HepG2 (cell line): ENCODE results near the gene ANO6. TPM values are rescaled to one million over a fixed set of nuclear protein-coding genes. Genes with fewer than 3 reads are reported as not detected.

Experiments
- ATAC-seq: fragments of 200-7000 bp; cut with Tn5 transposase; 3 replicates; pipeline ENCODE4 v1.9.1; 2020; ENCODE audit warnings: mild to moderate bottlenecking, moderate library complexity
- BruUV-seq: library from RNA; stranded (reverse); fragments of 400-500 nt; replicated peaks from 2 replicates; lab custom pipeline; 2021; lab: Mats Ljungman, UMichigan
- CTCF ChIA-PET: fragments of 300-600 bp; formaldehyde crosslinking; extraction: SDS; loops from one replicate; lab custom pipeline; 2021; ENCODE audit warnings: low total read pairs, inconsistent platforms, low intra/inter-chr PET ratio; lab: Yijun Ruan, JAX
- POLR2A ChIA-PET: fragments of 350-600 bp; sonication (Branson Sonifier 250); formaldehyde crosslinking; loops from one replicate; lab custom pipeline; 2020; ENCODE audit warnings: antibody characterized with exemption, inconsistent platforms; lab: Yijun Ruan, JAX
- DNase-seq: peaks from one replicate; pipeline ENCODE4 v3.0.0-alpha.2; 2015; ENCODE audit warnings: low spot score
- FAIRE-seq: peaks from 3 replicates; lab custom pipeline; 2011; peaks lifted over from hg19 to GRCh38; lab: Jason Lieb, UNC
- H2AFZ ChIP-seq: one replicate; pipeline ENCODE4 v1.6.1; 2011; ENCODE audit warnings: low read length, inconsistent platforms
- H3K27ac ChIP-seq: fragments of 300-600 bp; 3 replicates; pipeline ENCODE4 v1.8.0; 2011; ENCODE audit warnings: mixed run types, mild to moderate bottlenecking, mixed read lengths, low read length, inconsistent platforms; ENCODE audit not compliant: insufficient read depth; ENCODE audit errors: extremely low read length
- H3K27me3 ChIP-seq, 2 experiments: fragments of 200-600 bp in 1 of 2; 2 replicates in 1 of 2; 3 replicates in 1 of 2; pipeline versions ENCODE4 v1.6.0 to v1.8.0; 2011; ENCODE audit warnings: low read length in 2 of 2, mild to moderate bottlenecking in 2 of 2, moderate library complexity in 2 of 2, inconsistent platforms in 1 of 2; ENCODE audit not compliant: insufficient read depth in 2 of 2, control insufficient read depth in 1 of 2
- H3K36me3 ChIP-seq, 2 experiments: fragments of 200-600 bp in 1 of 2; replicated peaks in 1 of 2; 2 replicates in 1 of 2; 3 replicates in 1 of 2; pipeline versions ENCODE4 v1.5.1 to v1.8.0; 2011; ENCODE audit warnings: low read length in 2 of 2, inconsistent platforms in 1 of 2; ENCODE audit not compliant: insufficient read depth in 2 of 2, control insufficient read depth in 1 of 2
- H3K4me1 ChIP-seq: 2 replicates; pipeline ENCODE4 v1.5.1; 2012; ENCODE audit warnings: low read length, inconsistent platforms; ENCODE audit not compliant: insufficient read depth
- H3K4me2 ChIP-seq: 2 replicates; pipeline ENCODE4 v1.6.0; 2011; ENCODE audit warnings: low read depth, low read length, inconsistent platforms
- H3K4me3 ChIP-seq, 3 experiments: fragments of 200-600 bp in 1 of 3; sonication (generic), shearing (Covaris generic) in 1 of 3; replicated peaks in 1 of 3; 2 replicates each; pipeline ENCODE4 v1.5.1; 2011 to 2016; ENCODE audit warnings: low read length in 3 of 3, inconsistent platforms in 2 of 3, low read depth in 2 of 3, mild to moderate bottlenecking in 2 of 3, control low read depth in 1 of 3, mixed read lengths in 1 of 3; ENCODE audit not compliant: insufficient read depth in 1 of 3
- H3K79me2 ChIP-seq: one replicate; pipeline ENCODE4 v1.6.1; 2011; ENCODE audit warnings: low read length, inconsistent platforms; ENCODE audit not compliant: insufficient read depth
- H3K9ac ChIP-seq: 2 replicates; pipeline ENCODE4 v1.6.0; 2011; ENCODE audit warnings: mild to moderate bottlenecking, low read depth, low read length, inconsistent platforms; ENCODE audit not compliant: insufficient read depth
- H3K9me3 ChIP-seq: 2 replicates; pipeline ENCODE4 v1.5.1; 2012; ENCODE audit warnings: mild to moderate bottlenecking, low read length
- H4K20me1 ChIP-seq: 2 replicates; pipeline ENCODE4 v1.6.0; 2011; ENCODE audit warnings: inconsistent platforms, mild to moderate bottlenecking, low read length, moderate library complexity; ENCODE audit not compliant: insufficient read depth
- MXI1 ChIP-seq: IDR thresholded peaks from 3 replicates; pipeline ENCODE4 v1.6.1; 2012; ENCODE audit warnings: low read depth, low read length, inconsistent platforms, borderline replicate concordance
- RFX5 ChIP-seq: IDR thresholded peaks from 2 replicates; pipeline ENCODE4 v1.6.1; 2011; ENCODE audit warnings: low read depth, low read length, improper control_type of control experiment
- SCMH1 ChIP-seq: sonication (generic); formaldehyde crosslinking; IDR thresholded peaks from 2 replicates; pipeline ENCODE4 v1.9.0; 2021; ENCODE audit warnings: missing genetic modification reagents, mild to moderate bottlenecking, borderline replicate concordance
- SP5 ChIP-seq: IDR thresholded peaks from 2 replicates; pipeline ENCODE4 v1.6.1; 2016; ENCODE audit warnings: low read depth, borderline replicate concordance
- TEAD3 ChIP-seq: optimal IDR thresholded peaks from 2 replicates; pipeline ENCODE3; 2016; ENCODE audit warnings: borderline replicate concordance
- USF2 ChIP-seq, 2 experiments: sonication (generic) in 1 of 2; formaldehyde crosslinking in 1 of 2; IDR thresholded peaks; 2 replicates each; pipeline versions ENCODE4 v1.5.1 to v1.6.1; 2011 to 2020; ENCODE audit warnings: borderline replicate concordance in 1 of 2, low read depth in 1 of 2, low read length in 1 of 2, mild to moderate bottlenecking in 1 of 2, missing genetic modification reagents in 1 of 2, moderate library complexity in 1 of 2
- ZBTB44 ChIP-seq: sonication (generic); formaldehyde crosslinking; IDR thresholded peaks from 2 replicates; pipeline ENCODE4 v1.4.0; 2020; ENCODE audit warnings: missing genetic modification reagents
- ZBTB7A ChIP-seq: sonication (generic); formaldehyde crosslinking; IDR thresholded peaks from 2 replicates; pipeline ENCODE4 v1.8.0; 2022; ENCODE audit warnings: mild to moderate bottlenecking, missing genetic modification reagents
- ZNF121 ChIP-seq: sonication (generic); formaldehyde crosslinking; IDR thresholded peaks from 2 replicates; pipeline ENCODE4 v1.5.0; 2020; ENCODE audit warnings: mild to moderate bottlenecking, missing genetic modification reagents
- ZNF143 ChIP-seq: sonication (generic); formaldehyde crosslinking; IDR thresholded peaks from 2 replicates; pipeline ENCODE4 v1.4.0; 2020; ENCODE audit warnings: missing genetic modification reagents
- ZNF20 ChIP-seq: sonication (generic); formaldehyde crosslinking; IDR thresholded peaks from 2 replicates; pipeline ENCODE4 v1.4.0; 2020; ENCODE audit warnings: mild to moderate bottlenecking, moderate library complexity, missing genetic modification reagents
- ZNF260 ChIP-seq: sonication (generic); formaldehyde crosslinking; IDR thresholded peaks from 2 replicates; pipeline ENCODE4 v1.4.0; 2020; ENCODE audit warnings: missing genetic modification reagents, low read depth, mild to moderate bottlenecking, borderline replicate concordance
- ZNF44 ChIP-seq: sonication (generic); formaldehyde crosslinking; IDR thresholded peaks from 2 replicates; pipeline ENCODE4 v1.5.1; 2020; ENCODE audit warnings: mild to moderate bottlenecking, missing genetic modification reagents
- ZNF747 ChIP-seq: sonication (generic); formaldehyde crosslinking; IDR thresholded peaks from 2 replicates; pipeline ENCODE4 v1.8.1; 2023; ENCODE audit warnings: missing genetic modification reagents, mild to moderate bottlenecking, borderline replicate concordance
- ZSCAN22 ChIP-seq: sonication (generic); formaldehyde crosslinking; IDR thresholded peaks from 2 replicates; pipeline ENCODE4 v1.4.0; 2020; ENCODE audit warnings: mild to moderate bottlenecking, missing genetic modification reagents
- WGBS: methylation state at CpG from one replicate; pipeline ENCODE4 v1.1.6; 2017; ENCODE audit warnings: low lambda C conversion rate; 5-methylcytosine and 5-hydroxymethylcytosine counted together
- in situ Hi-C: cut with HindIII; loops from 2 replicates; pipeline ENCODE4 v1.10.0; 2017; ENCODE audit warnings: low pct_unique_long_range_greater_than_20kb; ENCODE audit not compliant: extremely low pct_ligation_motif_present
- intact Hi-C: fragments of 100-400 bp; cut with micrococcal nuclease; formaldehyde crosslinking; loops from one replicate; pipeline ENCODE4 v1.10.0; 2022; ENCODE audit not compliant: unreplicated experiment
- polyA plus RNA-seq, 8 experiments: library from polyadenylated mRNA; depleted of rRNA in 3 of 8; stranded (reverse) in 7 of 8; unstranded in 1 of 8; fragments of >200 nt; fragmentation: Illumina TruSeq in 4 of 8; extraction: Trizol in 4 of 8; gene quantifications; 2 replicates each; pipeline versions ENCODE4 v1.2.1 to v1.2.3, GENCODE V29; 2011 to 2016; ENCODE audit warnings: low read depth in 4 of 8, missing spikeins in 1 of 8, mixed read lengths in 1 of 8; ENCODE audit not compliant: insufficient read depth in 1 of 8
- total RNA-seq, 5 experiments: library from RNA; depleted of rRNA; stranded (reverse); fragments of >200 nt; fragmentation: Illumina TruSeq; extraction: Trizol; gene quantifications; 2 replicates each; pipeline ENCODE4 v1.2.3, GENCODE V29; 2016; ENCODE audit warnings: low read depth in 1 of 5
- TF ChIP-seq, protein P1 (sequence below): IDR thresholded peaks from 2 replicates; pipeline ENCODE4 v1.6.1; 2016

ANO6 gene
- total and polyA plus RNA-seq, 2 of the 13 experiments (the other 11 are each of a cell fraction or from before 2014, with no cell fraction given) = 37.8 to 57.1 TPM

DNA sequence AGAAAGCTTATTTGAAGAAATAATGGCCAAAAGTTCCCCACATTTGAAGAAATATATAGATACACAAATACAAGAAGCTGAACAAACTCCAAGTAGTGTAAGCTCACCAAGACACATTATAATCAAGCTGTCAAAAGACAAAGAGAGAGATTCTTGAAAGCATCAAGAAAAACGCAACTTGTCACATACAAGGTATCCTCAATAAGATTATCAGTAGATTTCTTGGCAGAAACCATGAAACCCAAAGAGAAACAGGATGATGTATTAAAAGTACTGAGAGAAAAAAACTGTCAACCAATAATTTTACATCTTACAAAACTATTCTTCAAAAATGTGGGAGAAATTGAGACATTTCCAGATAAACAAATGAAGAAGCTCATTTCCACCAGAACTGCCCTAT lies 263.0 kb downstream of the ANO6 start:
- no peak overlapping the region for H3K9ac ChIP-seq
- no peak overlapping the region for H2AFZ ChIP-seq
- in situ Hi-C loops = no loop called here
- no peak overlapping the region for H3K27ac ChIP-seq
- ChIA-PET CTCF (no interaction called here), POLR2A (no interaction called here)
- H3K79me2 ChIP-seq = no peaks in the 10 kb centered on the region
- H4K20me1 ChIP-seq = no peaks in the 10 kb centered on the region
- BruUV-seq = no TSS peak
- no peak for FAIRE-seq
- H3K9me3 ChIP-seq = no peaks in the 10 kb centered on the region
- intact Hi-C loops = no loop called here
- ATAC-seq = no peak
- WGBS = 4% methylated on average over 1 of the region's 1 CpG
- no peaks in the 10 kb centered on the region for H3K36me3 ChIP-seq
- DNase-seq = no peak
- H3K27me3 ChIP-seq = no peaks in the 10 kb centered on the region
- no peak overlapping the region for H3K4me3 ChIP-seq
- no peak overlapping the region for H3K4me2 ChIP-seq
- no peaks in the 10 kb centered on the region for H3K4me1 ChIP-seq
- TF ChIP-seq ZNF143 (CRISPR knock-in tag) = no peak

DNA sequence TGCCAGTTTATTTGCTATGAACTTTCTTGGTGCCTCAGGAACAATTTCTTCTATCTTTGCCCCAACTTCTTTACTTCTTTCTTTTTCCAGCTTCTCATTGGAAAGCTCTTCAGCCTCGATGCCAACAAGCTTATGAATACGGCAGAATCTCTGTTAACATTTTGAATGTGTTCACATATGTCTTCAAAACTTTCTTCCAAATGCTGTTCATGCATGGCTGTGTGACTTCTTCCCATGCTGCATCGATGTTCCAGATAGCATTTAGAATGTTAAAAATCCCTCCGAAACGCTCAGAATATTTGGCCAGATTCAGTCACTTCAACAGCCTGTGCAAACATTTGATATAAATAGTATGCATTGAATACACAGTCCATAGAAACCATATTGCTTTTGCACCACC lies 265.9 kb downstream of the ANO6 start:
- no peaks in the 10 kb centered on the region for H3K4me1 ChIP-seq
- DNase-seq (no peak), FAIRE-seq (no peak), ATAC-seq (no peak)
- H2AFZ ChIP-seq = no peak overlapping the region
- no peak overlapping the region for H3K4me3 ChIP-seq
- in situ Hi-C loops = no loop called here
- H3K36me3 ChIP-seq = no peaks in the 10 kb centered on the region
- no peak overlapping the region for H3K9ac ChIP-seq
- no peak overlapping the region for H3K4me2 ChIP-seq
- POLR2A ChIA-PET = no interaction called here
- no TSS peak for BruUV-seq
- H3K79me2 ChIP-seq = no peaks in the 10 kb centered on the region
- 2% methylated on average over 5 of the region's 5 CpGs for WGBS
- no peaks in the 10 kb centered on the region for H3K27me3 ChIP-seq
- no peaks in the 10 kb centered on the region for H4K20me1 ChIP-seq
- H3K9me3 ChIP-seq = no peaks in the 10 kb centered on the region
- intact Hi-C loops = no loop called here
- no peak overlapping the region for H3K27ac ChIP-seq
- CTCF ChIA-PET = no interaction called here
- TF ChIP-seq ZBTB7A (CRISPR knock-in tag) = no peak
- no peak for TF ChIP-seq ZNF260
- no peak for TF ChIP-seq USF2 (IDR thresholded peaks at IDR 0.05; ENCODE audit: low read depth, low read length)
- no peak for TF ChIP-seq USF2 (CRISPR knock-in tag; IDR thresholded peaks at IDR 0.05; ENCODE audit: borderline replicate concordance)
- TF ChIP-seq ZNF44 (CRISPR knock-in tag) = no peak
- TF ChIP-seq ZNF747 (CRISPR knock-in tag) = no peak
- TF ChIP-seq ZNF121 (CRISPR knock-in tag) = no peak
- TF ChIP-seq ZBTB44 (CRISPR knock-in tag) = no peak
- TF ChIP-seq SP5 (CRISPR knock-in tag) = no peak
- TF ChIP-seq MXI1 = no peak
- TF ChIP-seq TEAD3 = no peak
- TF ChIP-seq ZNF20 (CRISPR knock-in tag) = no peak
- TF ChIP-seq, protein P1, sequence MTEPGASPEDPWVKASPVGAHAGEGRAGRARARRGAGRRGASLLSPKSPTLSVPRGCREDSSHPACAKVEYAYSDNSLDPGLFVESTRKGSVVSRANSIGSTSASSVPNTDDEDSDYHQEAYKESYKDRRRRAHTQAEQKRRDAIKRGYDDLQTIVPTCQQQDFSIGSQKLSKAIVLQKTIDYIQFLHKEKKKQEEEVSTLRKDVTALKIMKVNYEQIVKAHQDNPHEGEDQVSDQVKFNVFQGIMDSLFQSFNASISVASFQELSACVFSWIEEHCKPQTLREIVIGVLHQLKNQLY = no peak
- no peak for TF ChIP-seq SCMH1 (CRISPR knock-in tag)
- TF ChIP-seq ZSCAN22 (CRISPR knock-in tag) = no peak
- no peak for TF ChIP-seq RFX5
